IMR-90 (cell line): ENCODE measurements around the gene TRIM63. TPM values are rescaled to one million over a fixed set of nuclear protein-coding genes. Genes with fewer than 3 reads are reported as not detected.
A peak's percentile ranks its signal among the peaks of the same experiment; 100 is the strongest.

Experiments
- ATAC-seq: fragments of 200-7000 bp; cut with Tn5 transposase; 2 replicates; pipeline ENCODE4 v1.9.1; 2020; ENCODE audit warnings: low read depth, mild to moderate bottlenecking, moderate library complexity
- BruUV-seq: library from RNA; stranded (reverse); fragments of 400-500 nt; replicated peaks from 2 replicates; lab custom pipeline; 2021; lab: Mats Ljungman, UMichigan
- CTCF ChIA-PET: fragments of 300-600 bp; formaldehyde crosslinking; extraction: SDS; loops from one replicate; lab custom pipeline; 2021; ENCODE audit warnings: antibody characterized with exemption; lab: Yijun Ruan, JAX
- POLR2A ChIA-PET: fragments of 300-600 bp; sonication (Branson Sonifier 250); formaldehyde crosslinking; loops from one replicate; lab custom pipeline; 2022; ENCODE audit warnings: antibody characterized with exemption; ENCODE audit not compliant: unreplicated experiment; lab: Charles Lee
- DNase-seq: peaks from one replicate; pipeline ENCODE4 v3.0.0; 2013
- H2AFZ ChIP-seq: replicated peaks from 2 replicates; pipeline ENCODE3; 2013; ENCODE audit warnings: low read length, mild to moderate bottlenecking; ENCODE audit not compliant: poor library complexity
- H2AK5ac ChIP-seq: 2 replicates; pipeline ENCODE4 v1.6.1; 2013; ENCODE audit warnings: low read depth, low read length, inconsistent platforms
- H2AK9ac ChIP-seq: replicated peaks from 2 replicates; pipeline ENCODE3; 2013; ENCODE audit warnings: mild to moderate bottlenecking, low read depth, low read length, moderate library complexity; ENCODE audit not compliant: poor library complexity
- H2BK120ac ChIP-seq: 2 replicates; pipeline ENCODE4 v1.6.1; 2013; ENCODE audit warnings: low read depth, low read length, inconsistent platforms
- H2BK15ac ChIP-seq: 3 replicates; pipeline ENCODE4 v1.6.1; 2013; ENCODE audit warnings: low read depth, low read length, inconsistent platforms
- H2BK20ac ChIP-seq: 2 replicates; pipeline ENCODE4 v1.6.1; 2013; ENCODE audit warnings: low read depth, mild to moderate bottlenecking, inconsistent platforms, low read length, moderate library complexity
- H2BK5ac ChIP-seq: 2 replicates; pipeline ENCODE4 v1.6.1; 2013; ENCODE audit warnings: mild to moderate bottlenecking, low read depth, low read length, inconsistent platforms; ENCODE audit not compliant: poor library complexity, severe bottlenecking
- H3K14ac ChIP-seq: replicated peaks from 2 replicates; pipeline ENCODE4 v1.6.1; 2013; ENCODE audit warnings: low read depth, low read length, inconsistent platforms
- H3K18ac ChIP-seq: 2 replicates; pipeline ENCODE4 v1.6.1; 2013; ENCODE audit warnings: low read depth, low read length, control low read depth
- H3K23ac ChIP-seq: 2 replicates; pipeline ENCODE4 v1.6.1; 2013; ENCODE audit warnings: low read depth, low read length, inconsistent platforms
- H3K27ac ChIP-seq: 2 replicates; pipeline ENCODE4 v1.5.1; 2013; ENCODE audit warnings: mild to moderate bottlenecking, control low read depth, low read length; ENCODE audit not compliant: insufficient read depth
- H3K27me3 ChIP-seq: 2 replicates; pipeline ENCODE4 v1.6.1; 2013; ENCODE audit warnings: low read length; ENCODE audit not compliant: control insufficient read depth, insufficient read depth
- H3K36me3 ChIP-seq: 2 replicates; pipeline ENCODE4 v1.6.1; 2013; ENCODE audit warnings: low read length, mixed read lengths; ENCODE audit not compliant: control insufficient read depth, insufficient read depth
- H3K4ac ChIP-seq: 2 replicates; pipeline ENCODE4 v1.6.1; 2013; ENCODE audit warnings: low read depth, low read length, inconsistent platforms
- H3K4me1 ChIP-seq: 2 replicates; pipeline ENCODE4 v1.6.1; 2013; ENCODE audit warnings: low read length, mixed read lengths; ENCODE audit not compliant: control insufficient read depth, insufficient read depth
- H3K4me2 ChIP-seq: 2 replicates; pipeline ENCODE4 v1.6.1; 2013; ENCODE audit warnings: low read depth, mild to moderate bottlenecking, control low read depth, low read length, moderate library complexity
- H3K4me3 ChIP-seq: 2 replicates; pipeline ENCODE4 v1.5.1; 2013; ENCODE audit warnings: low read depth, mild to moderate bottlenecking, control low read depth, low read length, moderate library complexity; ENCODE audit not compliant: insufficient read depth
- H3K56ac ChIP-seq: 2 replicates; pipeline ENCODE4 v1.6.1; 2013; ENCODE audit warnings: low read length, inconsistent platforms; ENCODE audit not compliant: insufficient read depth; ENCODE audit errors: extremely low read depth
- H3K79me1 ChIP-seq, 2 experiments: 2 replicates each; pipeline ENCODE4 v1.6.1; 2013; ENCODE audit warnings: low read length in 2 of 2, inconsistent platforms in 1 of 2, low read depth in 1 of 2
- H3K9ac ChIP-seq: 2 replicates; pipeline ENCODE4 v1.6.1; 2013; ENCODE audit warnings: low read depth, low read length, control low read depth
- H3K9me1 ChIP-seq: 2 replicates; pipeline ENCODE4 v1.6.1; 2013; ENCODE audit warnings: low read length, inconsistent platforms; ENCODE audit not compliant: insufficient read depth
- H3K9me3 ChIP-seq: 2 replicates; pipeline ENCODE4 v1.6.1; 2013; ENCODE audit warnings: low read length; ENCODE audit not compliant: control insufficient read depth, insufficient read depth
- H4K20me1 ChIP-seq: 2 replicates; pipeline ENCODE4 v1.6.1; 2013; ENCODE audit warnings: low read length, inconsistent platforms; ENCODE audit not compliant: insufficient read depth
- H4K5ac ChIP-seq: 2 replicates; pipeline ENCODE4 v1.6.1; 2013; ENCODE audit warnings: mild to moderate bottlenecking, low read depth, low read length, control low read depth
- H4K8ac ChIP-seq, 2 experiments: 2 replicates each; pipeline ENCODE4 v1.6.1; 2013; ENCODE audit warnings: low read depth in 2 of 2, low read length in 2 of 2, control low read depth in 1 of 2, inconsistent platforms in 1 of 2
- H4K91ac ChIP-seq: 2 replicates; pipeline ENCODE4 v1.6.1; 2013; ENCODE audit warnings: low read depth, low read length, inconsistent platforms; ENCODE audit not compliant: insufficient read depth
- BHLHE40 ChIP-seq: fragments of 150-350 bp; IDR thresholded peaks from 2 replicates; pipeline ENCODE4 v1.6.1; 2016; ENCODE audit warnings: mild to moderate bottlenecking, low read depth, low read length
- CHD1 ChIP-seq: IDR thresholded peaks from 2 replicates; pipeline ENCODE4 v1.6.1; 2012; ENCODE audit warnings: low read depth, low read length, improper control_type of control experiment
- FOS ChIP-seq: fragments of 150-350 bp; IDR thresholded peaks from 2 replicates; pipeline ENCODE4 v1.6.1; 2016; ENCODE audit warnings: low read depth, low read length
- MAFK ChIP-seq: IDR thresholded peaks from 2 replicates; pipeline ENCODE4 v1.6.1; 2012; ENCODE audit warnings: low read depth, low read length, improper control_type of control experiment
- MAZ ChIP-seq: IDR thresholded peaks from 2 replicates; pipeline ENCODE4 v1.6.1; 2012; ENCODE audit warnings: low read depth, mild to moderate bottlenecking, low read length, improper control_type of control experiment, moderate library complexity, borderline replicate concordance
- NFE2L2 ChIP-seq: fragments of 150-350 bp; IDR thresholded peaks from 2 replicates; pipeline ENCODE4 v1.6.1; 2016; ENCODE audit warnings: low read depth, mild to moderate bottlenecking, low read length
- POLR2A ChIP-seq: IDR thresholded peaks from 2 replicates; pipeline ENCODE4 v1.6.1; 2012; ENCODE audit warnings: mild to moderate bottlenecking, low read depth, low read length
- RAD21 ChIP-seq: IDR thresholded peaks from 2 replicates; pipeline ENCODE4 v1.6.1; 2012; ENCODE audit warnings: low read length, improper control_type of control experiment
- RCOR1 ChIP-seq: IDR thresholded peaks from 2 replicates; pipeline ENCODE4 v1.6.1; 2012; ENCODE audit warnings: mild to moderate bottlenecking, low read length, improper control_type of control experiment; ENCODE audit not compliant: insufficient replicate concordance
- RFX5 ChIP-seq: IDR thresholded peaks from 2 replicates; pipeline ENCODE4 v1.8.0; 2012; ENCODE audit warnings: low read depth, mild to moderate bottlenecking, low read length, moderate library complexity
- SMC3 ChIP-seq: fragments of 150-350 bp; IDR thresholded peaks from 2 replicates; pipeline ENCODE4 v1.6.1; 2016; ENCODE audit warnings: low read depth, mild to moderate bottlenecking, antibody characterized with exemption, low read length, moderate library complexity
- USF2 ChIP-seq: fragments of 150-350 bp; IDR thresholded peaks from 2 replicates; pipeline ENCODE4 v1.6.1; 2017; ENCODE audit warnings: mild to moderate bottlenecking, antibody characterized with exemption, low read length, low read depth
- WGBS, 2 experiments: methylation state at CpG; one replicate each; pipeline versions ENCODE4 v1.1.5 to v1.1.7; 2013; ENCODE audit warnings: missing lambda C conversion rate in 2 of 2; ENCODE audit not compliant: insufficient read length in 1 of 2; ENCODE audit errors: extremely low coverage in 2 of 2; 5-methylcytosine and 5-hydroxymethylcytosine counted together
- dilution Hi-C: fragments of 300-500 bp; cut with HindIII; formaldehyde crosslinking; loops from one replicate; pipeline ENCODE4 v1.14.3; 2018; ENCODE audit warnings: low sequenced_read_pairs; ENCODE audit not compliant: unreplicated experiment
- in situ Hi-C: fragments of 300-500 bp; cut with MboI; formaldehyde crosslinking; loops from 3 replicates; pipeline ENCODE4 v1.14.3; 2019; ENCODE audit warnings: low sequenced_read_pairs, inconsistent platforms, mixed read lengths
- intact Hi-C: fragments of 100-400 bp; cut with micrococcal nuclease; formaldehyde crosslinking; loops from 2 replicates; pipeline ENCODE4 v1.10.0; 2022
- polyA plus RNA-seq, 3 experiments: library from polyadenylated mRNA; depleted of rRNA; stranded (reverse); fragments of >200 nt; gene quantifications; 2 replicates each; pipeline ENCODE4 v1.2.3, GENCODE V29; 2012; ENCODE audit warnings: low replicate concordance in 1 of 3
- total RNA-seq: library from RNA; depleted of rRNA; stranded (reverse); fragments of >200 nt; gene quantifications from 2 replicates; pipeline ENCODE4 v1.2.3, GENCODE V29; 2012
- TF ChIP-seq, protein P1 (sequence below): conservative IDR thresholded peaks from 2 replicates; pipeline ENCODE4 v1.5.1; 2012; ENCODE audit warnings: mild to moderate bottlenecking, low read depth, low read length, improper control_type of control experiment
- TF ChIP-seq, protein P2 (sequence below): fragments of 150-350 bp; IDR thresholded peaks from 2 replicates; pipeline ENCODE4 v1.6.1; 2016; ENCODE audit warnings: low read depth, mild to moderate bottlenecking, low read length, moderate library complexity, borderline replicate concordance

TRIM63 gene
- total and polyA plus RNA-seq, 2 of the 4 experiments (the other 2 are of a cell fraction) = not detected

DNA sequence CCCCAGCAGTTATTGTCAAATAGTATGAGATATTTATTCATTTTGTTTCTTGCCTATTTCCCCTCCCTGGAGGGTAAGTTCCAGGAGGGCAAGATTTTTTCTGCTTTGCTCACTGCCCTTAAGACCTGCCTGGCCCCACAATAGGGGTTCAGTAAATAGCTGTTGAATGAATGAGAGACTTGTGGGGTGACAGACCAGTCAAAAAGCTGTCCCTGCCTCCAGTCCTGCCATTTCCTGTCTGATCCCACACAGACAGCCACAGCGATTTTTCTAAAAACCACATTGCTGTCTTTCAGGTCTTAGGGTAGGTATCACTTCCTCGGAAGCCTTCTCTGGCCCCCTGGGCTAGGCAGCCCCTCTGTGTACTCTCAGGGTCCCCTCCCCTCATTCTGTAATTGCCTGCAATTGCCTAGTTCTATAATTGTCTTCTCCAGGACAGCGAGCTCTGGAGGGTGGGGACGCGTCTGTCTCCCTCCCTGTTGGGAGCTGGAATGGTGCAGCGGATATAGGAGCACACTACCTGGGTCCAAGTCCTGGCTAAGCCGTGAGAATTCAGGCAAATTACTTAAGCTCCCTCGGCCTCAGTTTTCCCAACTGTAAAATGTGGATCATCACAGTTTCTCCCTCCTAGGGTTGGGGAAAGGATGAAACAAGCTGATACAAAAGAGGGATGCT, 47.7 kb downstream of the TRIM63 start:
- peak; percentile 56 for DNase-seq
- Histone ChIP-seq H2BK5ac (peak overlapping the region; percentile 42), H2AK5ac (peak overlapping the region; percentile 22), H3K23ac (peak overlapping the region; percentile 28; the same call in 1 of the 2 replicates), H2AFZ (peak overlapping the region; percentile 81), H3K27me3 (no peaks in the 10 kb centered on the region), H3K4me1 (peaks cover 30% of the 10 kb centered on the region), H4K91ac (peak overlapping the region; percentile 25; the same call in 1 of the 2 replicates), H3K36me3 (no peaks in the 10 kb centered on the region), H3K14ac (peak overlapping the region; percentile 60), H2BK20ac (peak overlapping the region; percentile 71), H4K5ac (peak overlapping the region; percentile 46; the same call in 1 of the 2 replicates), H3K56ac (no peak overlapping the region), H4K8ac (peak overlapping the region; percentile 26 to 75), H3K4ac (peak overlapping the region; percentile 60), H3K9me1 (peaks cover 10% of the 10 kb centered on the region), H3K18ac (peak overlapping the region; percentile 8; the same call in 1 of the 2 replicates), H2BK15ac (peak overlapping the region; percentile 30; the same call in 1 of the 3 replicates), H2AK9ac (no peak overlapping the region), H3K27ac (no peak overlapping the region), H3K9ac (no peak overlapping the region), H3K9me3 (no peaks in the 10 kb centered on the region), H3K4me3 (no peak overlapping the region), H2BK120ac (peak overlapping the region; percentile 69), H3K79me1 (no peaks in the 10 kb centered on the region), H4K20me1 (no peaks in the 10 kb centered on the region), H3K4me2 (peak overlapping the region; percentile 10; the same call in 1 of the 2 replicates)
- intact Hi-C loops = no loop called here
- in situ Hi-C loops = no loop called here
- WGBS, 2 experiments = 0% methylated on average over 1 of the region's 8 CpGs; no CpG with 5 or more reads in 1 of the 2 experiments
- CTCF ChIA-PET = interaction anchor here (1.2 to 1.4 kb wide), 2 partner anchors 22 to 397 kb away, joined by 3 to 5 read pairs; partner anchors contain the start of gene PAFAH2
- ATAC-seq = no peak
- POLR2A ChIA-PET = interaction anchor here (0.5 kb wide), 1 partner anchor 245 kb away, joined by 4 read pairs; no protein-coding TSS in a partner anchor
- dilution Hi-C loops = no loop called here
- no TSS peak for BruUV-seq
- TF ChIP-seq MAFK = no peak
- TF ChIP-seq, protein P1, sequence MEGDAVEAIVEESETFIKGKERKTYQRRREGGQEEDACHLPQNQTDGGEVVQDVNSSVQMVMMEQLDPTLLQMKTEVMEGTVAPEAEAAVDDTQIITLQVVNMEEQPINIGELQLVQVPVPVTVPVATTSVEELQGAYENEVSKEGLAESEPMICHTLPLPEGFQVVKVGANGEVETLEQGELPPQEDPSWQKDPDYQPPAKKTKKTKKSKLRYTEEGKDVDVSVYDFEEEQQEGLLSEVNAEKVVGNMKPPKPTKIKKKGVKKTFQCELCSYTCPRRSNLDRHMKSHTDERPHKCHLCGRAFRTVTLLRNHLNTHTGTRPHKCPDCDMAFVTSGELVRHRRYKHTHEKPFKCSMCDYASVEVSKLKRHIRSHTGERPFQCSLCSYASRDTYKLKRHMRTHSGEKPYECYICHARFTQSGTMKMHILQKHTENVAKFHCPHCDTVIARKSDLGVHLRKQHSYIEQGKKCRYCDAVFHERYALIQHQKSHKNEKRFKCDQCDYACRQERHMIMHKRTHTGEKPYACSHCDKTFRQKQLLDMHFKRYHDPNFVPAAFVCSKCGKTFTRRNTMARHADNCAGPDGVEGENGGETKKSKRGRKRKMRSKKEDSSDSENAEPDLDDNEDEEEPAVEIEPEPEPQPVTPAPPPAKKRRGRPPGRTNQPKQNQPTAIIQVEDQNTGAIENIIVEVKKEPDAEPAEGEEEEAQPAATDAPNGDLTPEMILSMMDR = no peak
- no peak for TF ChIP-seq FOS
- TF ChIP-seq NFE2L2 = no peak
- no peak for TF ChIP-seq CHD1
- TF ChIP-seq BHLHE40 = no peak
- no peak for TF ChIP-seq RFX5
- TF ChIP-seq RCOR1 = no peak
- TF ChIP-seq POLR2A = no peak
- no peak for TF ChIP-seq SMC3
- no peak for TF ChIP-seq RAD21
- TF ChIP-seq, protein P2, sequence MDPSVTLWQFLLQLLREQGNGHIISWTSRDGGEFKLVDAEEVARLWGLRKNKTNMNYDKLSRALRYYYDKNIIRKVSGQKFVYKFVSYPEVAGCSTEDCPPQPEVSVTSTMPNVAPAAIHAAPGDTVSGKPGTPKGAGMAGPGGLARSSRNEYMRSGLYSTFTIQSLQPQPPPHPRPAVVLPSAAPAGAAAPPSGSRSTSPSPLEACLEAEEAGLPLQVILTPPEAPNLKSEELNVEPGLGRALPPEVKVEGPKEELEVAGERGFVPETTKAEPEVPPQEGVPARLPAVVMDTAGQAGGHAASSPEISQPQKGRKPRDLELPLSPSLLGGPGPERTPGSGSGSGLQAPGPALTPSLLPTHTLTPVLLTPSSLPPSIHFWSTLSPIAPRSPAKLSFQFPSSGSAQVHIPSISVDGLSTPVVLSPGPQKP = no peak
- TF ChIP-seq MAZ = no peak
- no peak for TF ChIP-seq USF2
